ENCODE data around the gene RRH.

- TF ChIP-seq, protein P1, sequence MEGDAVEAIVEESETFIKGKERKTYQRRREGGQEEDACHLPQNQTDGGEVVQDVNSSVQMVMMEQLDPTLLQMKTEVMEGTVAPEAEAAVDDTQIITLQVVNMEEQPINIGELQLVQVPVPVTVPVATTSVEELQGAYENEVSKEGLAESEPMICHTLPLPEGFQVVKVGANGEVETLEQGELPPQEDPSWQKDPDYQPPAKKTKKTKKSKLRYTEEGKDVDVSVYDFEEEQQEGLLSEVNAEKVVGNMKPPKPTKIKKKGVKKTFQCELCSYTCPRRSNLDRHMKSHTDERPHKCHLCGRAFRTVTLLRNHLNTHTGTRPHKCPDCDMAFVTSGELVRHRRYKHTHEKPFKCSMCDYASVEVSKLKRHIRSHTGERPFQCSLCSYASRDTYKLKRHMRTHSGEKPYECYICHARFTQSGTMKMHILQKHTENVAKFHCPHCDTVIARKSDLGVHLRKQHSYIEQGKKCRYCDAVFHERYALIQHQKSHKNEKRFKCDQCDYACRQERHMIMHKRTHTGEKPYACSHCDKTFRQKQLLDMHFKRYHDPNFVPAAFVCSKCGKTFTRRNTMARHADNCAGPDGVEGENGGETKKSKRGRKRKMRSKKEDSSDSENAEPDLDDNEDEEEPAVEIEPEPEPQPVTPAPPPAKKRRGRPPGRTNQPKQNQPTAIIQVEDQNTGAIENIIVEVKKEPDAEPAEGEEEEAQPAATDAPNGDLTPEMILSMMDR (IDR thresholded peaks at IDR 0.05), result no peak
- no peak for TF ChIP-seq EZH2 (IDR thresholded peaks at IDR 0.05; ENCODE audit: borderline replicate concordance, insufficient read depth, low read depth, low read length, poor library complexity, severe bottlenecking)
Measured at GRCh38 chr4:109872065-109872464, 44.3 kb downstream of the RRH start.
